Upper lobe of left lung (tissue), 4 donors: ENCODE data around the gene MRPL4.

Experiments used
- EP300 ChIP-seq, 4 donors: sonication (generic); formaldehyde crosslinking; IDR thresholded peaks; one replicate each; pipeline ENCODE4 v1.5.1; 2017; ENCODE audit warnings: antibody characterized with exemption in 4 of 4, control low read depth in 2 of 4
- POLR2A ChIP-seq, 4 donors: fragments of 450-650 bp; IDR thresholded peaks; one replicate each; pipeline ENCODE4 v1.5.1; 2016 to 2017; ENCODE audit warnings: antibody characterized with exemption in 4 of 4, mild to moderate bottlenecking in 2 of 4
- TF ChIP-seq, protein P1 (sequence below), 6 experiments: fragments of 450-650 bp in 4 of 6; fragments of 200-600 bp in 2 of 6; sonication (generic) in 2 of 6; IDR thresholded peaks; one replicate each; pipeline ENCODE4 v1.5.1; 2016 to 2019; ENCODE audit warnings: antibody characterized with exemption in 6 of 6

DNA sequence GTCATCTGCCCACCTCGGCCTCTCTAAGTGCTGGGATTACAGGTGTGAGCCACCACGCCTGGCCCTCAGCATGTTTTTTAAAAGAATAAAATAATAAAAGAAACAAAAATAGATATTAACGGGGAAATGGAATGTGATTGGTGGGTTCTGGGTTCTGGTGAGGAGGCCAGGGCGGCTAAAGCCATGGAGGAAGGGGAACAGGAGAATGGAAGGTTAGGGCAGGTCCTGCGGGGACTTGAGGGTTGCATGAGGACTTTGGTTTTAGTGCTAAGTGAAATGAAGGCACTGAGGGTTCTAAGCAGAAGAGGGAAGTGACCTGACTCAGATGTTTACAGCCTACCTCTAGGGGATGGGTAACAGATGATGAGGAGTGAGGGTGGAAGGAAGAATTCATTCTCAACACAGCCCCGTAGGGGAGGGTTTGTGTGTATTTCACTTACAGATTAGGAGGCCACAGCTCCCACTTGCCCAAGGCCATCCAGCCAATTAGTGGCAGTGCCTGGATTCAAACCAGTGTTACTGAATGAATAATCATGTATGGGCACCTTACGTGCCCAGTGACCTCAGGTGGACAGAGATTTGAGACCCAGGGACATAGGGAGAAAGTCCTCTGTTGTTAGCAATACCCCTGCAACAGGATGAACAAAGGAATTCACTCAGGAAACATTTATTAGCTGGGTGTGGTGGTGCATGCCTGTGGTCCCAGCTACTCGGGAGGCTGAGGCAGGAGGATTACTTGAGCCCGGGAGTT is 6.7 kb upstream of the MRPL4 start:
- TF ChIP-seq, protein P1, sequence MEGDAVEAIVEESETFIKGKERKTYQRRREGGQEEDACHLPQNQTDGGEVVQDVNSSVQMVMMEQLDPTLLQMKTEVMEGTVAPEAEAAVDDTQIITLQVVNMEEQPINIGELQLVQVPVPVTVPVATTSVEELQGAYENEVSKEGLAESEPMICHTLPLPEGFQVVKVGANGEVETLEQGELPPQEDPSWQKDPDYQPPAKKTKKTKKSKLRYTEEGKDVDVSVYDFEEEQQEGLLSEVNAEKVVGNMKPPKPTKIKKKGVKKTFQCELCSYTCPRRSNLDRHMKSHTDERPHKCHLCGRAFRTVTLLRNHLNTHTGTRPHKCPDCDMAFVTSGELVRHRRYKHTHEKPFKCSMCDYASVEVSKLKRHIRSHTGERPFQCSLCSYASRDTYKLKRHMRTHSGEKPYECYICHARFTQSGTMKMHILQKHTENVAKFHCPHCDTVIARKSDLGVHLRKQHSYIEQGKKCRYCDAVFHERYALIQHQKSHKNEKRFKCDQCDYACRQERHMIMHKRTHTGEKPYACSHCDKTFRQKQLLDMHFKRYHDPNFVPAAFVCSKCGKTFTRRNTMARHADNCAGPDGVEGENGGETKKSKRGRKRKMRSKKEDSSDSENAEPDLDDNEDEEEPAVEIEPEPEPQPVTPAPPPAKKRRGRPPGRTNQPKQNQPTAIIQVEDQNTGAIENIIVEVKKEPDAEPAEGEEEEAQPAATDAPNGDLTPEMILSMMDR (IDR thresholded peaks at IDR 0.05), result no peak
- TF ChIP-seq POLR2A (IDR thresholded peaks at IDR 0.05) (no peak), EP300 (IDR thresholded peaks at IDR 0.05) (no peak)
